ENCODE results near the gene ZC3HAV1.
"Not testable (repeated sequence)": the region's sequence is repeated elsewhere in the genome, so short reads cannot be mapped to it uniquely, and the experiment has no call there.

The ZC3HAV1 gene

GRCh38 chr7:139109188-139109982, at the start of gene ZC3HAV1:
Gene ZC3HAV1 (minus strand): TSS chr7:139109720. CDS start chr7:139109331, 389 bp downstream.
- peak; percentile 73 to 82 (median 77) for DNase-seq (ENCODE audit: low read depth in 2 of 3, low spot score in 1 of 3)

DNA sequence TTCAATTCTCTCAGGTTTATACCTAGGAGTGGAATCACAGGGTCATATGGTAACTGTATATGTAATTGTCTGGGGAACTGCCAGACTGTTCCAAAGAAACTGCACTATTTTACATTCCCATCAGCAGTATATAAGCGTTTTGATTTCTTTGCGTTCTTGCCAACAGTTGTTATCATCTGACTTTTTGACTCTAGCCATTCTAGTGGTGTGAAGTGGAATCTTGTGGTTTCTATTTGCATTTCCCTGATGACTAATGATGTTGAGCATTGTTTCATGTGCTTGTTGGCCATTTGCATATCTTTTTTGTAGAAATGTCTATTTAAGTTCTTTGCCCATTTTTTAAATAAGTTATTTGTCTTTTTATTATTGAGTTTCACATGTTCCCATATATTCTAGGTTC, 44.3 kb upstream of the ZC3HAV1 start:
- no peak for DNase-seq (ENCODE audit: low read depth in 2 of 3, low spot score in 1 of 3)

- no peak for DNase-seq (ENCODE audit: low read depth in 2 of 3, low spot score in 1 of 3)
These were observed 42.6 kb upstream of the ZC3HAV1 start for GRCh38 chr7:139152149-139152548.

- no peak for DNase-seq (ENCODE audit: low read depth in 2 of 3, low spot score in 1 of 3)
These were observed 29.6 kb upstream of the ZC3HAV1 start for GRCh38 chr7:139139150-139139549.

DNA sequence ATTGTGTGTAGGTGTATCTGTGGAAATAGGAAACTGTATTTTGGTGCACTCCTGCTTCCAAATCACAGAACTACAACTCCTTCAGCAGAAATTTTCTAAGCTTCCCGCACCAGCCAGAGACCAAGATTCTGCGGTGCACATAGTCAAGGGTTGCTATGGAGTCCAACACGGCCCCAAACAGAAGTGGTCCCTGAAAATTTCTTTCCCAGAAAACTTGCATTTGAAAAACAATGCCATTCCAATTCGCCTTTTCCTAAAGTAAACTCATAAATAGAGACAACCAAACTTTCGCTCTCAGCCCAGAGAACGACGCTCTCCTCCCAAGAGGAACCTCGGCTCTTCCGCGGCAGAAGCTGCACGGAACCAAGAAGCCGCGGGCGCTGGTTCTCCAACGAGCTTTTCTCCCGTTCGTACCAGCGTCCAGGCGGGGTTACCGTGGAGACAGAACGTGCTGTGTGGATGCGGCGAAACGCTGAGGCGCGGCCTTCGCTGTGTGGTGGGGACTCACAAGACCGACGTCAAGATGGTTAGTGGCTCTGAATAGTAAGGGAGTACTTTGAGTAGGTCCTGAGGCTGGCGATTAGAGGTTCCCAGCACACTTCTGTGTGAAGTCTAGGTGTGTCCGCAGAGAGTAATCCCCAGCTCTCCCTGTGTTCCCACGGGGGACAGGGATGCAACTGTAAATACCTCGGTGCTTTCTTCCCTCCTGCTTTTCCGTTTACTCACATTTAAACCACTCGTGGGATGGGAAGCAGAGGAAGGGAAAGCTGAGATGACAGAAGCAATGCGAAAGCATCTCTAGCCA, 24.0 kb upstream of the ZC3HAV1 start:
- DNase-seq (ENCODE audit: low read depth in 2 of 3, low spot score in 1 of 3), result peak; percentile 84 to 87 (median 85)

GRCh38 chr7:139132887-139133286, 23.4 kb upstream of the ZC3HAV1 start:
- DNase-seq (ENCODE audit: low read depth in 2 of 3, low spot score in 1 of 3), result no peak

- DNase-seq (ENCODE audit: low read depth in 2 of 3, low spot score in 1 of 3), result no peak
These were observed 22.1 kb upstream of the ZC3HAV1 start for GRCh38 chr7:139131601-139132041.

DNA sequence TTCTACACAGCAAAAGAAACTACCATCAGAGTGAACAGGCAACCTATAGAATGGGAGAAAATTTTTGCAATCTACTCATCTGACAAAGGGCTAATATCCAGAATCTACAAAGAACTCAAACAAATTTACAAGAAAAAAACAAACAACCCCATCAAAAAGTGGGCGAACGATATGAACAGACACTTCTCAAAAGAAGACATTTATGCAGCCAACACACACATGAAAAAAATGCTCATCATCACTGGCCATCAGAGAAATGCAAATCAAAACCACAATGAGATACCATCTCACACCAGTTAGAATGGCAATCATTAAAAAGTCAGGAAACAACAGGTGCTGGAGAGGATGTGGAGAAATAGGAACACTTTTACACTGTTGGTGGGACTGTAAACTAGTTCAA, 20.3 kb upstream of the ZC3HAV1 start:
- DNase-seq (ENCODE audit: low read depth in 2 of 3, low spot score in 1 of 3), result not testable (repeated sequence)

DNA sequence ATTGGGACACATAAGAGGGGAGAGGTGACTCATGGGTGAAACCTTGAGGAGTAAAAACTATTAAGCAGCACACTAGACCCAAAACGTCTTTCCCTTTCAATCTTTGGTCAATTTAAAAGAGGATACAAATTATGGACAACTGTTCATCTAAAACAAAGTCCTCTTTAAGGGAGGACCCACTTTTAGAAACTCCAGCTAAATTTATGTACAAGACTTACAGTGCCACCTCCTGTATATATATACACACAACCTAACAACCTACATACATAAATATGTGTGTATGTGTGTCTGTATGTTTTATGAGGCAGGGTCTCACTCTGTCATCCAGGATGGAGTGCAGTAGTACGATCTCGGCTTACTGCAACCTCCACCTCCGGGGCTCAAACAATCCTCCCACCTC, 18.1 kb upstream of the ZC3HAV1 start:
- no peak for DNase-seq (ENCODE audit: low read depth in 2 of 3, low spot score in 1 of 3)

DNA sequence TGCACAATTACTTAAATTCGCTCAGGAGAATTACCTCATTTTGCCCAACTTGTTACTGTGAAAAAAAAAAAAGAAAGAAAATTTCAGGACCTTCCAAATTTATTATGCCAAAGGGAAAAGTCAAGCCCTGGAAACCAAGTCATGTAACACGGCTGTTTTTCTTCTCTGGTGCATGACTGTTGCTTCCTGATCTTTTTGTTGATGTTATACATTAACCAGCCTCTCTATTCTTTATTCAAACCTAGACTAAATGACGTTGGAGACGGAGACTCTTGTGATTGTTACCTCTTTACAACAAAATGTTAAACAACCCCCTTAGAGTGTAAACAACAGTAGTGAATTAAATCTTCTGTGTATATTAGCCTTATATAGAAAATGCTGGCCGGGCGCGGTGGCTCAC, 16.1 kb upstream of the ZC3HAV1 start:
- no peak for DNase-seq (ENCODE audit: low read depth in 2 of 3, low spot score in 1 of 3)

- DNase-seq (ENCODE audit: low read depth in 2 of 3, low spot score in 1 of 3), result not testable (repeated sequence)
These were observed 15.5 kb upstream of the ZC3HAV1 start for GRCh38 chr7:139124995-139125394.

- no peak for DNase-seq (ENCODE audit: low read depth in 2 of 3, low spot score in 1 of 3)
These were observed 14.8 kb upstream of the ZC3HAV1 start for GRCh38 chr7:139124084-139124914.

DNA sequence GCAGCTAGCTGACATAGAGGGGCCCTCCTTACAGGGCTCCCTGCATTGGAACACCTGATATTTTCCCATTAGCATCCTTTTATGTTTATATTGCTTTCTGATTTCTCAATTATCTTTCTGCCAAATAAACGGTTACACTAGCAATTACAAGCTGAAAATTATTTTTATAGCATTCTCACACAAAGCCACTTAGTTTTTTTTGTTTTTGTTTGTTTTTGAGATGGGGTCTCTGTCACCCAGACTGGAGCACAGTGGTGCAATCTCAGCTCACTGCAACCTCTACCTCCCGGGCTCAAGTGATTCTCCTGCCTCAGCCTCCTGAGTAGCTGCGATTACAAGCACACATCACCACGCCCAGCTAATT, 9.9 kb upstream of the ZC3HAV1 start:
- DNase-seq (ENCODE audit: low read depth in 2 of 3, low spot score in 1 of 3), result no peak

DNA sequence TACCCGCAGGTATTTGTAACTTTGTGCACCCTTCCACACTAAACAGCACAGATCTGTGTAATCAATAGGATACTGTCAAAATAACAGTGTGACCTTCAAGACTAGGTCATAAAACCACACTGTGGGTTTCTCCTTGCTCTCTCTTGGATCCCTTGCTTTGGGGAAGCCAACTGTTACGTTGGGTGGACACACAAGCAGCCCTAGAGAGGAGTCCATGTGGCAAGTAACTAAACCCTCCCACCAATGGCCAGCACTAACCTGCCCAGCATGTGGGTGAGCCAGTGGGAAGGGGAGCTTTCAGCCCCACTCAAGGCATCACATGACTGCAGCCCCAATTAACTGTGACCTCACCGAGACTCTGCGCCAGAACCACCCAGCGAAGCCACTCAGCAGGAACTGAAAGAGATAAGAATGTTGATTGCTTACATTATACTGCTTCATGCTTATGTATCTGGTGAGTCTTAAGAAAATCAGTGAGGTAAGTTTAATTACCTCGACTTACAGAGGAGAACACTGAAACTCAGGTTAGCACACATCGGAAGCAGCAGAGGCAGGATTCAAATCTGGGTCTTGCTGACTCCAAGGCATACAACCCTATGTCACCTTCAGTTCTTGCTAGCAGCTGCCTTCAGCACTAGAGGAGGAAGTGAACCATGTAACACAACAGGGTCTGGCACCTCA, 9.4 kb upstream of the ZC3HAV1 start:
- no peak for DNase-seq (ENCODE audit: low read depth in 2 of 3, low spot score in 1 of 3)

- no peak for DNase-seq (ENCODE audit: low read depth in 2 of 3, low spot score in 1 of 3)
These were observed 8.8 kb upstream of the ZC3HAV1 start for GRCh38 chr7:139118234-139118804.

DNA sequence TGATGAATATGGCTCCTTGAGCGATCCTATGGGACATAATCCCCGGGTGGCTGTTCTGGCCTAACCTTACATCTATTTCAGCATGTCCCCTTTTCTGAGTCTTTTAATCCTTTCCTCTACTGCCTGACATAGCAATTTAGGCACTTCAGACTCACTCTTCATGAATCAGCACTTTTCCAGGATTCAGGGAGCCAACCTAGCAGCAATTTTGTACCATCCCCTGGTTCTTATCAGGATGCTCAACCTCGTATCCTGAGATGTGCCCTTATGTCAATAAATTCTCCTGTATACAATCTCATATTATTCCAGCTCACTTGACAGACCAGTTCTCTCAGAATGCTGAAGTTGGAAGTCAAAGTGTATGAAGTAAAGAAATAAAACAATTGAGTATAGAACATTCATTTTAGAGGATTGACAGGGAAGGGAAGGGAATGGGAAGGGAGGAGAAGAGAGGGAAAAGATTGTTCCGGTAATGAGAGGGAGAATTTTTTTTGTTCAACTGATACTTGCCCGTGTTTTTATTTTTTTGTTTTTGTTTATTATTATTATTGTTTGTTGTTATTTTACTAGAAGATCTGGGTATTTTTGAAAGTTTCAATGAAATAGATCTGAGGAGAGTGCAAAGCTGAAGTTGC, 8.2 kb upstream of the ZC3HAV1 start:
- no peak for DNase-seq (ENCODE audit: low read depth in 2 of 3, low spot score in 1 of 3)

GRCh38 chr7:139116999-139117398, 7.5 kb upstream of the ZC3HAV1 start:
- no peak for DNase-seq (ENCODE audit: low read depth in 2 of 3, low spot score in 1 of 3)

- DNase-seq (ENCODE audit: low read depth in 2 of 3, low spot score in 1 of 3), result no peak
These were observed 5.6 kb upstream of the ZC3HAV1 start for GRCh38 chr7:139115104-139115503.

GRCh38 chr7:139114585-139114984, 5.1 kb upstream of the ZC3HAV1 start:
- DNase-seq (ENCODE audit: low read depth in 2 of 3, low spot score in 1 of 3), result no peak

GRCh38 chr7:139114018-139114417, 4.5 kb upstream of the ZC3HAV1 start:
- DNase-seq (ENCODE audit: low read depth in 2 of 3, low spot score in 1 of 3), result no peak
